GM18502 (cell line): ENCODE results near the gene RCOR2.
A peak's percentile ranks its signal among the peaks of the same experiment; 100 is the strongest.
"Not testable (repeated sequence)": the region's sequence is repeated elsewhere in the genome, so short reads cannot be mapped to it uniquely, and the experiment has no call there.

Experiments used
- ATAC-seq: cut with Tn5 transposase; IDR thresholded peaks from one replicate; pipeline ENCODE4 v1.9.1; 2021; ENCODE audit warnings: mild to moderate bottlenecking; ENCODE audit not compliant: unreplicated experiment, poor library complexity

The RCOR2 gene

GRCh38 chr11:63916837-63917691 is at the start of gene RCOR2:
RCOR2 (minus strand) TSS chr11:63917164; CDS start chr11:63916456, 708 bp downstream.
- no peak for ATAC-seq

GRCh38 chr11:63966444-63966843 is 49.5 kb upstream of the RCOR2 start:
- no peak for ATAC-seq

- ATAC-seq, result not testable (repeated sequence)
Observed at GRCh38 chr11:63963895-63964294, 46.9 kb upstream of the RCOR2 start.

- no peak for ATAC-seq
Observed at GRCh38 chr11:63961608-63962412, 44.8 kb upstream of the RCOR2 start.

GRCh38 chr11:63958008-63958407 is 41.0 kb upstream of the RCOR2 start:
- ATAC-seq, result no peak

GRCh38 chr11:63952570-63952969 is 35.6 kb upstream of the RCOR2 start:
- ATAC-seq, result no peak

- no peak for ATAC-seq
Observed at GRCh38 chr11:63951779-63952536, 35.0 kb upstream of the RCOR2 start.

GRCh38 chr11:63945477-63946163 is 28.7 kb upstream of the RCOR2 start:
- no peak for ATAC-seq

- ATAC-seq, result no peak
Observed at GRCh38 chr11:63944987-63945386, 28.0 kb upstream of the RCOR2 start.

GRCh38 chr11:63942803-63943202 is 25.8 kb upstream of the RCOR2 start:
- ATAC-seq, result no peak

- no peak for ATAC-seq
Observed at GRCh38 chr11:63941901-63942300, 24.9 kb upstream of the RCOR2 start.

GRCh38 chr11:63940786-63941185 is 23.8 kb upstream of the RCOR2 start:
- no peak for ATAC-seq

- no peak for ATAC-seq
Observed at GRCh38 chr11:63939397-63939891, 22.5 kb upstream of the RCOR2 start.

GRCh38 chr11:63938479-63939396 is 21.8 kb upstream of the RCOR2 start, which contains the start of gene NAA40:
NAA40 (plus strand) TSS chr11:63939002; CDS start chr11:63939097, 95 bp downstream.
- ATAC-seq, result peak; percentile 92

- peak; percentile 14 for ATAC-seq
Observed at GRCh38 chr11:63937713-63938478, 20.9 kb upstream of the RCOR2 start.

GRCh38 chr11:63933459-63933858 is 16.5 kb upstream of the RCOR2 start:
- no peak for ATAC-seq

- ATAC-seq, result no peak
Observed at GRCh38 chr11:63931876-63932275, 14.9 kb upstream of the RCOR2 start.

- no peak for ATAC-seq
Observed at GRCh38 chr11:63931045-63931444, 14.1 kb upstream of the RCOR2 start.
